H1 (cell line): Measurements from ENCODE around the gene DEDD. TPM values are rescaled to one million over a fixed set of nuclear protein-coding genes. Genes with fewer than 3 reads are reported as not detected.

Source experiments
- CTCF ChIA-PET: fragments of 300-600 bp; sonication (Branson Sonifier 250); formaldehyde crosslinking; loops from one replicate; lab custom pipeline; 2021; ENCODE audit not compliant: partially characterized antibody; lab: Charles Lee
- POLR2A ChIA-PET: fragments of 300-600 bp; sonication (Branson Sonifier 250); formaldehyde crosslinking; loops from one replicate; lab custom pipeline; 2021; ENCODE audit warnings: inconsistent platforms; ENCODE audit not compliant: partially characterized antibody; lab: Charles Lee
- DNase-seq, 2 experiments: peaks; one replicate each; pipeline versions ENCODE4 v3.0.0 to v3.0.0-alpha.2; 2010 to 2022; ENCODE audit warnings: low spot score in 2 of 2, low read depth in 1 of 2, mixed read lengths in 1 of 2
- FAIRE-seq: peaks from 2 replicates; lab custom pipeline; 2011; peaks lifted over from hg19 to GRCh38; lab: Jason Lieb, UNC
- H2AFZ ChIP-seq: 2 replicates; pipeline ENCODE4 v1.8.1; 2012; ENCODE audit warnings: low read length, inconsistent platforms
- H2AK5ac ChIP-seq: 2 replicates; pipeline ENCODE4 v1.6.1; 2013; ENCODE audit warnings: low read depth, low read length
- H2BK120ac ChIP-seq: replicated peaks from 2 replicates; pipeline ENCODE3; 2013; ENCODE audit warnings: low read depth, low read length, inconsistent platforms
- H2BK12ac ChIP-seq: 2 replicates; pipeline ENCODE4 v1.6.1; 2013; ENCODE audit warnings: low read depth, low read length
- H2BK15ac ChIP-seq: 2 replicates; pipeline ENCODE4 v1.6.1; 2013; ENCODE audit warnings: low read length
- H2BK20ac ChIP-seq: 2 replicates; pipeline ENCODE4 v1.6.1; 2013; ENCODE audit warnings: low read length
- H2BK5ac ChIP-seq: 2 replicates; pipeline ENCODE4 v1.6.1; 2013; ENCODE audit warnings: low read depth, low read length
- H3K14ac ChIP-seq: 2 replicates; pipeline ENCODE4 v1.6.1; 2013; ENCODE audit warnings: inconsistent platforms; ENCODE audit not compliant: insufficient read length
- H3K18ac ChIP-seq: 2 replicates; pipeline ENCODE4 v1.6.1; 2013; ENCODE audit warnings: low read length; ENCODE audit errors: extremely low read depth
- H3K23ac ChIP-seq: 2 replicates; pipeline ENCODE4 v1.6.1; 2013; ENCODE audit warnings: inconsistent platforms; ENCODE audit not compliant: insufficient read length
- H3K23me2 ChIP-seq: 2 replicates; pipeline ENCODE4 v1.6.1; 2013; ENCODE audit warnings: low read depth, low read length
- H3K27ac ChIP-seq: 2 replicates; pipeline ENCODE4 v1.6.1; 2011; ENCODE audit warnings: low read depth, low read length, inconsistent platforms
- H3K27me3 ChIP-seq, 4 experiments: replicated peaks in 1 of 4; 1 replicate in 1 of 4; 2 replicates in 3 of 4; pipeline versions ENCODE4 v1.6.1 to v1.8.1; 2011 to 2013; ENCODE audit warnings: low read length in 3 of 4, mild to moderate bottlenecking in 3 of 4, inconsistent platforms in 2 of 4, mixed read lengths in 2 of 4, moderate library complexity in 1 of 4; ENCODE audit not compliant: control insufficient read depth in 3 of 4, insufficient read depth in 3 of 4; ENCODE audit errors: extremely low read depth in 1 of 4
- H3K36me3 ChIP-seq, 4 experiments: 2 replicates each; pipeline versions ENCODE4 v1.6.1 to v1.8.1; 2011 to 2013; ENCODE audit warnings: mild to moderate bottlenecking in 4 of 4, low read length in 3 of 4, moderate library complexity in 2 of 4, control low read depth in 1 of 4, inconsistent platforms in 1 of 4; ENCODE audit not compliant: insufficient read depth in 4 of 4, control insufficient read depth in 2 of 4
- H3K4ac ChIP-seq: replicated peaks from 2 replicates; pipeline ENCODE3; 2013; ENCODE audit warnings: low read length, low read depth, mixed read lengths, inconsistent platforms; ENCODE audit not compliant: insufficient read length
- H3K4me1 ChIP-seq, 4 experiments: replicated peaks in 1 of 4; 1 replicate in 1 of 4; 2 replicates in 3 of 4; pipeline versions ENCODE4 v1.6.1 to v1.8.1; 2011 to 2013; ENCODE audit warnings: low read length in 3 of 4, inconsistent platforms in 2 of 4, mixed read lengths in 1 of 4; ENCODE audit not compliant: insufficient read depth in 4 of 4, control insufficient read depth in 3 of 4
- H3K4me2 ChIP-seq, 2 experiments: 2 replicates each; pipeline versions ENCODE4 v1.6.1 to v1.8.1; 2011 to 2013; ENCODE audit warnings: low read depth in 2 of 2, low read length in 2 of 2, control low read depth in 1 of 2, inconsistent platforms in 1 of 2, mild to moderate bottlenecking in 1 of 2; ENCODE audit not compliant: insufficient read depth in 1 of 2
- H3K4me3 ChIP-seq, 4 experiments: fragments of 200-600, 300-600 bp in 1 of 4; sonication (generic), shearing (Covaris generic), sonication (Bioruptor Twin) in 1 of 4; 2 replicates each; pipeline versions ENCODE4 v1.5.1 to v1.8.1; 2011 to 2016; ENCODE audit warnings: low read length in 4 of 4, low read depth in 3 of 4, control low read depth in 2 of 4, inconsistent platforms in 2 of 4, mild to moderate bottlenecking in 2 of 4, mixed read lengths in 1 of 4, moderate library complexity in 1 of 4; ENCODE audit not compliant: insufficient read depth in 2 of 4; ENCODE audit errors: extremely low read depth in 1 of 4
- H3K56ac ChIP-seq: replicated peaks from 2 replicates; pipeline ENCODE3; 2013; ENCODE audit warnings: low read depth, mild to moderate bottlenecking, mixed read lengths, low read length, inconsistent platforms; ENCODE audit not compliant: insufficient read length
- H3K79me1 ChIP-seq: 2 replicates; pipeline ENCODE4 v1.6.1; 2013; ENCODE audit warnings: low read depth, low read length, control low read depth
- H3K79me2 ChIP-seq, 2 experiments: 2 replicates each; pipeline versions ENCODE4 v1.6.1 to v1.8.1; 2012 to 2013; ENCODE audit warnings: low read length in 2 of 2, mild to moderate bottlenecking in 2 of 2, inconsistent platforms in 1 of 2; ENCODE audit not compliant: insufficient read depth in 2 of 2, control insufficient read depth in 1 of 2
- H3K9ac ChIP-seq, 4 experiments: replicated peaks in 1 of 4; 1 replicate in 1 of 4; 2 replicates in 3 of 4; pipeline versions ENCODE4 v1.6.1 to v1.8.1; 2011 to 2013; ENCODE audit warnings: low read depth in 3 of 4, low read length in 3 of 4, control low read depth in 2 of 4, mild to moderate bottlenecking in 2 of 4, moderate library complexity in 2 of 4, inconsistent platforms in 1 of 4; ENCODE audit errors: extremely low read depth in 1 of 4
- H3K9me3 ChIP-seq, 2 experiments: 2 replicates each; pipeline versions ENCODE4 v1.6.1 to v1.8.1; 2012 to 2013; ENCODE audit warnings: mild to moderate bottlenecking in 2 of 2, moderate library complexity in 2 of 2, control low read depth in 1 of 2, inconsistent platforms in 1 of 2, low read depth in 1 of 2, low read length in 1 of 2, mixed read lengths in 1 of 2; ENCODE audit not compliant: insufficient read depth in 2 of 2
- H4K20me1 ChIP-seq, 2 experiments: replicated peaks in 1 of 2; 2 replicates each; pipeline versions ENCODE3 to v1.8.1; 2011 to 2013; ENCODE audit warnings: inconsistent platforms in 2 of 2, low read length in 2 of 2, mild to moderate bottlenecking in 1 of 2; ENCODE audit not compliant: insufficient read depth in 2 of 2, control insufficient read depth in 1 of 2
- H4K5ac ChIP-seq: 2 replicates; pipeline ENCODE4 v1.6.1; 2013; ENCODE audit warnings: low read length, low read depth, mixed read lengths, inconsistent platforms; ENCODE audit not compliant: insufficient read length
- H4K8ac ChIP-seq: 2 replicates; pipeline ENCODE4 v1.8.0; 2013; ENCODE audit warnings: mild to moderate bottlenecking, moderate library complexity, low read length, inconsistent platforms; ENCODE audit not compliant: insufficient read depth; ENCODE audit errors: extremely low read depth
- H4K91ac ChIP-seq: replicated peaks from 2 replicates; pipeline ENCODE3; 2013; ENCODE audit warnings: low read length, mixed read lengths, inconsistent platforms; ENCODE audit not compliant: insufficient read length
- BRCA1 ChIP-seq: IDR thresholded peaks from 2 replicates; pipeline ENCODE4 v1.6.1; 2012; ENCODE audit warnings: low read depth, low read length, improper control_type of control experiment
- CBX8 ChIP-seq: fragments of 300-800, 300-1000 bp; sonication (generic); IDR thresholded peaks from 2 replicates; pipeline ENCODE4 v1.7.1; 2016; ENCODE audit warnings: low read depth, low read length, borderline replicate concordance
- TEAD4 ChIP-seq: IDR thresholded peaks from 2 replicates; pipeline ENCODE4 v1.6.1; 2012; ENCODE audit warnings: low read depth, low read length, inconsistent platforms, mixed read lengths
- WGBS, 2 experiments: shearing (Covaris generic) in 1 of 2; methylation state at CpG; one replicate each; pipeline versions ENCODE4 v1.1.6 to v1.1.7; 2013 to 2015; ENCODE audit warnings: low lambda C conversion rate in 2 of 2, mixed read lengths in 2 of 2, inconsistent platforms in 1 of 2, low coverage in 1 of 2, missing lambda C conversion rate in 1 of 2; ENCODE audit not compliant: insufficient replicate concordance in 2 of 2, insufficient coverage in 1 of 2, insufficient read length in 1 of 2; ENCODE audit errors: extremely low coverage in 1 of 2, missing lambda C conversion rate in 1 of 2; 5-methylcytosine and 5-hydroxymethylcytosine counted together
- polyA plus RNA-seq, 7 experiments: library from polyadenylated mRNA; depleted of rRNA in 3 of 7; stranded (reverse) in 5 of 7; unstranded in 2 of 7; fragments of >200 nt in 5 of 7; fragments of 200-250 nt in 2 of 7; gene quantifications; 1 replicate in 5 of 7; 2 replicates in 1 of 7; 4 replicates in 1 of 7; pipeline versions ENCODE4 v1.2.1 to v1.2.3, GENCODE V29; 2011 to 2013; ENCODE audit warnings: missing spikeins in 2 of 7, mixed read lengths in 2 of 7
- total RNA-seq: library from RNA; stranded (reverse); fragmentation: NEBNext Ultra II Directional; extraction: Animal tissue kit (Norgen Biotek cat#: 25700); gene quantifications from 2 replicates; pipeline ENCODE4 v1.2.1, GENCODE V29; 2021

DEDD gene
- total and polyA plus RNA-seq, 2 of the 8 experiments (the other 6 are each of a cell fraction or from before 2014, with no cell fraction given) = 42.6 to 55.9 TPM

DNA sequence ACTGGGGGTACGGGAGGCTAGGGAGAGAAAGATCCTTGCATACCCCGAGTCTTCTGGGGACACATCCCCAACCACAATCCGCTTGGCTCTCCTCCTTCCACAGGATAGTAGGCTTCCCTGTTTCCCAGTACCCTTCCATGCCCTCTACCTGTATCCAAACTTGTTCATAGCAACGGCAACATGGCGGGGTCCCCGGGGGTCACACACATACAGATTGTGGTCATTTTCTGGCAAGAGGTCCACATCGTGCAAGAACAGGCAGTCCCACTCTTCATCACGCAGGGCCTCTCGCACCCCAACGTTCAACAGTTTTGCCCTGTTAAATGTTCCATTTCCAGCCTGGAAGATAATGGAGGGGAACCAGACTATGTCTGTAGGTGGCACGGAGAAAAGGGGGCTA lies 41.2 kb upstream of the DEDD start:
- Histone ChIP-seq H2BK5ac (no peak overlapping the region), H3K27me3 (no peaks in the 10 kb centered on the region), H2BK120ac (no peak overlapping the region), H3K4me1 (peaks cover 0 to 13% (median under 1%) of the 10 kb centered on the region in 4 experiments; a peak in 3 of 7 replicates), H4K91ac (no peak overlapping the region), H3K23ac (no peak overlapping the region), H2BK12ac (no peak overlapping the region), H3K4ac (no peak overlapping the region), H3K23me2 (peaks cover 2% of the 10 kb centered on the region; the same call in 1 of the 2 replicates), H4K8ac (no peak overlapping the region), H3K18ac (no peak overlapping the region), H3K36me3 (peaks cover 13 to 43% (median 35%) of the 10 kb centered on the region in 4 experiments), H3K27ac (no peak overlapping the region), H2AFZ (no peak overlapping the region), H4K5ac (no peak overlapping the region), H3K14ac (no peak overlapping the region), H3K4me3 (no peak overlapping the region), H3K79me1 (peaks cover 4% of the 10 kb centered on the region), H3K56ac (no peak overlapping the region), H4K20me1 (peaks cover 0 to 6% of the 10 kb centered on the region in 2 experiments), H3K79me2 (peaks cover 0 to 4% of the 10 kb centered on the region in 2 experiments; a peak in 1 of 4 replicates), H2BK15ac (no peak overlapping the region), H3K9ac (no peak overlapping the region), H3K9me3 (no peaks in the 10 kb centered on the region), H2AK5ac (no peak overlapping the region), H2BK20ac (no peak overlapping the region), H3K4me2 (no peak overlapping the region)
- WGBS, 2 experiments = 92% methylated on average over 10 of the region's 11 CpGs; no CpG with 5 or more reads in 1 of the 2 experiments
- FAIRE-seq (no peak), DNase-seq (no peak)
- TF ChIP-seq BRCA1 (no peak), TEAD4 (no peak), CBX8 (no peak)
- ChIA-PET CTCF (no interaction called here), POLR2A (no interaction called here)
